ENCODE results near the gene GPATCH11.

- TF ChIP-seq, protein P1, sequence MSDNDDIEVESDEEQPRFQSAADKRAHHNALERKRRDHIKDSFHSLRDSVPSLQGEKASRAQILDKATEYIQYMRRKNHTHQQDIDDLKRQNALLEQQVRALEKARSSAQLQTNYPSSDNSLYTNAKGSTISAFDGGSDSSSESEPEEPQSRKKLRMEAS (IDR thresholded peaks at IDR 0.05; ENCODE audit: low read depth, low read length) = no peak
- no peak for TF ChIP-seq POLR2A (IDR thresholded peaks at IDR 0.05; ENCODE audit: extremely low read depth, insufficient read length)
- TF ChIP-seq, protein P2, sequence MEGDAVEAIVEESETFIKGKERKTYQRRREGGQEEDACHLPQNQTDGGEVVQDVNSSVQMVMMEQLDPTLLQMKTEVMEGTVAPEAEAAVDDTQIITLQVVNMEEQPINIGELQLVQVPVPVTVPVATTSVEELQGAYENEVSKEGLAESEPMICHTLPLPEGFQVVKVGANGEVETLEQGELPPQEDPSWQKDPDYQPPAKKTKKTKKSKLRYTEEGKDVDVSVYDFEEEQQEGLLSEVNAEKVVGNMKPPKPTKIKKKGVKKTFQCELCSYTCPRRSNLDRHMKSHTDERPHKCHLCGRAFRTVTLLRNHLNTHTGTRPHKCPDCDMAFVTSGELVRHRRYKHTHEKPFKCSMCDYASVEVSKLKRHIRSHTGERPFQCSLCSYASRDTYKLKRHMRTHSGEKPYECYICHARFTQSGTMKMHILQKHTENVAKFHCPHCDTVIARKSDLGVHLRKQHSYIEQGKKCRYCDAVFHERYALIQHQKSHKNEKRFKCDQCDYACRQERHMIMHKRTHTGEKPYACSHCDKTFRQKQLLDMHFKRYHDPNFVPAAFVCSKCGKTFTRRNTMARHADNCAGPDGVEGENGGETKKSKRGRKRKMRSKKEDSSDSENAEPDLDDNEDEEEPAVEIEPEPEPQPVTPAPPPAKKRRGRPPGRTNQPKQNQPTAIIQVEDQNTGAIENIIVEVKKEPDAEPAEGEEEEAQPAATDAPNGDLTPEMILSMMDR (IDR thresholded peaks at IDR 0.05; ENCODE audit: low read depth, low read length) = no peak
These were observed 15.6 kb upstream of the GPATCH11 start for GRCh38 chr2:37068686-37069085.
